B cell (primary cell): ENCODE results near the gene CHRM4.

Source experiments
- EZH2 ChIP-seq: IDR thresholded peaks from 2 replicates; pipeline ENCODE4 v1.6.1; 2012; ENCODE audit warnings: borderline replicate concordance, low read depth, mild to moderate bottlenecking, moderate library complexity, low read length; ENCODE audit not compliant: insufficient read depth, poor library complexity, severe bottlenecking
- TF ChIP-seq, protein P1 (sequence below): fragments of 200-600 bp; IDR thresholded peaks from one replicate; pipeline ENCODE4 v1.8.0; 2022; ENCODE audit warnings: antibody characterized with exemption, mild to moderate bottlenecking

DNA sequence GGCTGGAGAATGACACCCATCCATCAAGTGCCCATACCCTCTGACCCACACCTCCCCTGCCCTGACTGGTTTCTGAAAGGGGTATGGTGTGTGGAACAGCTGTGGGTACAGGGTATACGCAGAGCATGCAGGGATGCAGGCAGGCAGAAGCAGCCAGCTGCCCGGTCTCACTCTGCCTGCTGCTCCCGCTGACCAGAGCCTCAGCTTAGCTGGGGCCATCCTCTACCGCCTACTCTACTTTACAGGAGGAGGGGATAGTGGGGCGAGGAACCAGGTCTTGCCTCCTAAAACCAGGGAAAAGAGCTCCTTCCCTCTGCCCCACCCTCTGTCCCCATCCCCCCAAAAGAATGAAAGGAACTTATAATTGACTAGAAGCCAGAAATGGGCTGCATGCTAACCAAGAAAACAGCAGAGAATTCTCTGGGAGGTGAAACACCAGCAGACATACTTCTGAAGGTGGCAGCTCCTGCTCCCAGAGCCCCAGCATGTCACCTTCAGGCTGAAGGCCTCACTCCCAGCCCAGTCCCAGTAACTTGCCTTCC lies 13.0 kb upstream of the CHRM4 start:
- TF ChIP-seq, protein P1, sequence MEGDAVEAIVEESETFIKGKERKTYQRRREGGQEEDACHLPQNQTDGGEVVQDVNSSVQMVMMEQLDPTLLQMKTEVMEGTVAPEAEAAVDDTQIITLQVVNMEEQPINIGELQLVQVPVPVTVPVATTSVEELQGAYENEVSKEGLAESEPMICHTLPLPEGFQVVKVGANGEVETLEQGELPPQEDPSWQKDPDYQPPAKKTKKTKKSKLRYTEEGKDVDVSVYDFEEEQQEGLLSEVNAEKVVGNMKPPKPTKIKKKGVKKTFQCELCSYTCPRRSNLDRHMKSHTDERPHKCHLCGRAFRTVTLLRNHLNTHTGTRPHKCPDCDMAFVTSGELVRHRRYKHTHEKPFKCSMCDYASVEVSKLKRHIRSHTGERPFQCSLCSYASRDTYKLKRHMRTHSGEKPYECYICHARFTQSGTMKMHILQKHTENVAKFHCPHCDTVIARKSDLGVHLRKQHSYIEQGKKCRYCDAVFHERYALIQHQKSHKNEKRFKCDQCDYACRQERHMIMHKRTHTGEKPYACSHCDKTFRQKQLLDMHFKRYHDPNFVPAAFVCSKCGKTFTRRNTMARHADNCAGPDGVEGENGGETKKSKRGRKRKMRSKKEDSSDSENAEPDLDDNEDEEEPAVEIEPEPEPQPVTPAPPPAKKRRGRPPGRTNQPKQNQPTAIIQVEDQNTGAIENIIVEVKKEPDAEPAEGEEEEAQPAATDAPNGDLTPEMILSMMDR, result no peak
- no peak for TF ChIP-seq EZH2
